Fibroblast of pulmonary artery (primary cell): ENCODE measurements around the gene NBPF15.
"Not testable (repeated sequence)": the region's sequence is repeated elsewhere in the genome, so short reads cannot be mapped to it uniquely, and the experiment has no call there.

ENCODE experiments used
- DNase-seq: peaks from one replicate; pipeline ENCODE4 v3.0.0-alpha.2; 2010; ENCODE audit warnings: low read depth
- H3K4me3 ChIP-seq: replicated peaks from 2 replicates; pipeline ENCODE4 v1.5.1; 2011; ENCODE audit warnings: low read depth, mild to moderate bottlenecking, control low read depth, low read length, moderate library complexity

The NBPF15 gene

GRCh38 chr1:144402807-144403206 lies 58.7 kb downstream of the NBPF15 start:
- not testable (repeated sequence) for H3K4me3 ChIP-seq

GRCh38 chr1:144371651-144372050 lies 89.8 kb downstream of the NBPF15 start:
- H3K4me3 ChIP-seq, DNase-seq: not testable (repeated sequence)

More at GRCh38 chr1:144402807-144403206, 58.7 kb downstream of the NBPF15 start:
- not testable (repeated sequence) for DNase-seq
